ENCODE measurements around the gene HYLS1. TPM values are rescaled to one million over a fixed set of nuclear protein-coding genes. Genes with fewer than 3 reads are reported as not detected.

HYLS1 gene
- total RNA-seq, 2 donors from 2014 or later: 5.6 to 8.2 TPM

DNA sequence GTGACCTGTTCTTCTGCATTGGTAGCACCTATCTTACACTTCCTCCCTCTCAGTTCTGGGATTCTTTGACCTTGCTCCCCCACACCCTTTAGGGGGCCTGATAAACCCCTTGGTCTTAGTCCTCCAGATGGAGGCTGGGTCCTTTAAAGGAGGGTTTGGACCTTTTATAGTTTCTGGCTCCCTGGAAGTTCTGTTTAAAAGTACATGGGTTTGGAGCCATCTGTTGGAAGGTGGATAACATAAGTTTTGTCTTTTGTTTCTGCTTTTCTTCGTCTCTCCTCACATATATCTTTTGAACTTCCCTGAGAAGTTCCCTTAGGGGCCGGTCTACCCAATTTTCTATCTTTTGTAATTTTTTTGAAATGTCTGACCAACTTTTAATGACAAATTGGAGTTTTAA is 17.9 kb upstream of the HYLS1 start:
- H3K9ac ChIP-seq (ENCODE audit: low read depth in 2 of 2, low read length in 2 of 2): no peak overlapping the region
- H3K4me1 ChIP-seq: no peaks in the 10 kb centered on the region
- TF ChIP-seq, protein P1, sequence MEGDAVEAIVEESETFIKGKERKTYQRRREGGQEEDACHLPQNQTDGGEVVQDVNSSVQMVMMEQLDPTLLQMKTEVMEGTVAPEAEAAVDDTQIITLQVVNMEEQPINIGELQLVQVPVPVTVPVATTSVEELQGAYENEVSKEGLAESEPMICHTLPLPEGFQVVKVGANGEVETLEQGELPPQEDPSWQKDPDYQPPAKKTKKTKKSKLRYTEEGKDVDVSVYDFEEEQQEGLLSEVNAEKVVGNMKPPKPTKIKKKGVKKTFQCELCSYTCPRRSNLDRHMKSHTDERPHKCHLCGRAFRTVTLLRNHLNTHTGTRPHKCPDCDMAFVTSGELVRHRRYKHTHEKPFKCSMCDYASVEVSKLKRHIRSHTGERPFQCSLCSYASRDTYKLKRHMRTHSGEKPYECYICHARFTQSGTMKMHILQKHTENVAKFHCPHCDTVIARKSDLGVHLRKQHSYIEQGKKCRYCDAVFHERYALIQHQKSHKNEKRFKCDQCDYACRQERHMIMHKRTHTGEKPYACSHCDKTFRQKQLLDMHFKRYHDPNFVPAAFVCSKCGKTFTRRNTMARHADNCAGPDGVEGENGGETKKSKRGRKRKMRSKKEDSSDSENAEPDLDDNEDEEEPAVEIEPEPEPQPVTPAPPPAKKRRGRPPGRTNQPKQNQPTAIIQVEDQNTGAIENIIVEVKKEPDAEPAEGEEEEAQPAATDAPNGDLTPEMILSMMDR (IDR thresholded peaks at IDR 0.05): no peak
- no peak overlapping the region for H3K27ac ChIP-seq
- intact Hi-C loops (cut with DNase I): no loop called here
- no peaks in the 10 kb centered on the region for H3K27me3 ChIP-seq
- no peak overlapping the region for H3K4me3 ChIP-seq
- H3K36me3 ChIP-seq: no peaks in the 10 kb centered on the region
- no peaks in the 10 kb centered on the region for H3K9me3 ChIP-seq
- DNase-seq: no peak

DNA sequence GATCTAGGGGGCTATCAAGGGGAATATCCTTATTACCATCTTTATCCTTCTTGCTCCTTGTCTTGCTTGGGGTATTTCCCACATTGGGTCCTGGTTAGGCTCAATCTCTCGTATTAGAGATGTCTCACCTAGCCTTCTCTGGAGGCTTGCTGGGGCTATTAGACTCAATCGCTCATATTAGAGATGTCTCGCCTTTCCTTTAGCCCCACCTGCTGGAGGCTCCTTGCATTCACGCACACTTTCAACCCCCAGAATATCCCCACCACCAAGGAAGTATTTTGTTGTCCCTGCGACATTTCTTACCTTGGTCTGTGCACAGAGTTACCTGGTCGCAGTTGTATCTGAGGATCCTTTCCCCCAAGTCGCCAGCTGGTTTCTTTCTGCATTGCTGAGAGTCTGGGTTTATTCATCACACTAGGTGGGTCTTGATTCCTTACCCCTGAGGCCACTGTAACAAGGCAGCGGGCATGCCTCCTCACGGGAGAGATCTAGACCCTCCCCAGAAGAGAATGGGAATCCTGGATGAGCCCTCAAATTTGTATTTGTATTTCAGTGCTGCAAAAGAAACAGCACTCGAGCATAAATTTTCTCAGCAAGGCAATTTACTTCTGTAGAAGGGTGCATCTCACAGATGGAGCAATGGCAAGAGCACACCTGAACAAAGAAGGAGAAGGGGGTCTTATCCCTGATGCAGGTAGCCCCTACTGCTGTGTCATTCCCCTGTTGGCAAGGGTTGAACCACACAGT is 15.9 kb upstream of the HYLS1 start:
- H3K4me1 ChIP-seq: no peaks in the 10 kb centered on the region
- H3K4me3 ChIP-seq: no peak overlapping the region
- intact Hi-C loops (cut with DNase I): no loop called here
- H3K9ac ChIP-seq (ENCODE audit: low read depth in 2 of 2, low read length in 2 of 2): no peak overlapping the region
- no peak overlapping the region for H3K27ac ChIP-seq
- TF ChIP-seq, protein P1 (IDR thresholded peaks at IDR 0.05): no peak
- H3K9me3 ChIP-seq: no peaks in the 10 kb centered on the region
- H3K27me3 ChIP-seq: no peaks in the 10 kb centered on the region
- no peak for DNase-seq
- H3K36me3 ChIP-seq: no peaks in the 10 kb centered on the region

DNA sequence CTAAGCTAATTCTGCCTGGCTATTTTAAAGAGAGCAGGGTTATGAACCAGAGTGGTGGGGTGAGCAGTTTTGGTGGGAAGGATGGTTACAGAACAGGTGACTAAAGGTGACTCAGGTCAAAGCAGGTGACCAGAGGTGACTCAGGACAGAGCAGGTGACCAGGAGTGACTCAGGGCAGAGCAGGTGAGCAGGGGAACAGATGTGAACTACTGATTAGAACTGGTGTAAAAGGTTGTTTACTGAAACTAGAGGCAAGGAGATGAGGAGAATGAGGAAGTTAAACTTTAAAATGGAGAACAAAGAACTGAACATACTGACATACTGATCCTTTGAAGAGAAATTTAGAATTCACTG is 15.4 kb upstream of the HYLS1 start:
- no peak for DNase-seq
- Histone ChIP-seq H3K27me3 (no peaks in the 10 kb centered on the region), H3K4me1 (no peaks in the 10 kb centered on the region), H3K9me3 (no peaks in the 10 kb centered on the region), H3K9ac (ENCODE audit: low read depth in 2 of 2, low read length in 2 of 2) (no peak overlapping the region), H3K4me3 (no peak overlapping the region), H3K36me3 (no peaks in the 10 kb centered on the region), H3K27ac (no peak overlapping the region)
- intact Hi-C loops (cut with DNase I): no loop called here
- TF ChIP-seq, protein P1 (IDR thresholded peaks at IDR 0.05): no peak

DNA sequence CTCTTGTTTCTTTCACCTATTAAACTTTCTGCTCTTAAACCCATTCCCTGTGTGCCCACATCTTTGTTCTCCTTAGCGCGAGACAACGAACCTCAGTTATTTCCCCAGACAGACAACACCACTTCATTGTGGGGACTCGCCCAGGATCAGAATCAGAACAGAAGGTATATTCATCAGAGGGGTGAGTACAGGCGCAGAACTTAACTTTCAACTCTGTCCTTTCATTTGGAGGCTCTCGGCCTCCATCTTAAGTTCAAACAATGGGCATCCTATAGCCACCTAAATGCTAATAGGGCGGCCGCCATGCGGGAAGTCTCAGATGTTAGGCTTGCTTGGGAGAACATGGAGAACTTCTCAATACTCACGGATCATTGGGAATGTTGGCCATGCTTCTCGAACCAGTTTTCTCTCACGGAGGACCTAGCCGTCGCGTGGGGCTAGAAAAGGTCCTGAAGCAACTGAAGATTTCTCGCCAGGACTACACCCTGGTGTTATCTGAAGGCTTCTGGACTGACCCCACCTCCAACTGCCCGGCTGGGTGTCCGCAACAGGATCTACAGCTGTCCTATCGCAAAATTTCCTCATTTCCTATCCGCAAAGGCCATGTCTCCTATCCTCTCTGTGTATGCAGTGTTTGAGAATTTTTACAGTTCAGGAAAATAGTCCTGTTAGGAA is 13.4 kb upstream of the HYLS1 start:
- no peak overlapping the region for H3K27ac ChIP-seq
- no peak overlapping the region for H3K4me3 ChIP-seq

DNA sequence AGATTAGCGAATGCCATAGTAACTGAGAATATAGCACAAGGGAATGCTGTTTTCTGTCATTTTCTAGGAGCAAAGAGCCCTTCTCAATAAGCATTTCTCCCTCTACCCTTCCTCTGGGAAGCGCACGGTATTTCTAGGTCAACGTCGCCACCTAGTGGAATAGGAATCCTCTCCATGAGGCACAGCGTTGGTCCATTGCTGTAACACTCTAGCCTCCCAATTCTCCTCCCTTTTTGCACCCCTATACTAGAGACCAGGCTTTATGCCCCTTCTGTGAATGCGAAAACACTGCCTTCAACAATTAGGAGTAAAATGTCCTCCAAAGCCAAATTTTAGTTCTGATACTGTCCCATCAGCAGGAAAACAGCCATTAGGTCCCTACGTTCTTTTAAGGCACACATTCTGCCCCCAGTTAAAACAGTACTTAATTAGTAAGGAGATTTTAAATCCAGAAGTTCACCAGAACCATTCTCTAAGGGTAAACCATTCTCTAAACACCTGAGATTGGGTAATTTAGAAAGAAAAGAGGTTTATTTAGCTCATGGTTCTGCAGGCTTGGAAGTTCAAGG is 12.8 kb upstream of the HYLS1 start:
- Histone ChIP-seq H3K36me3 (no peaks in the 10 kb centered on the region), H3K27me3 (no peaks in the 10 kb centered on the region), H3K9me3 (no peaks in the 10 kb centered on the region), H3K4me1 (no peaks in the 10 kb centered on the region), H3K27ac (no peak overlapping the region), H3K9ac (ENCODE audit: low read depth in 2 of 2, low read length in 2 of 2) (no peak overlapping the region), H3K4me3 (no peak overlapping the region)
- intact Hi-C loops (cut with DNase I): no loop called here
- TF ChIP-seq, protein P1 (IDR thresholded peaks at IDR 0.05): peak; percentile 66
- DNase-seq: peak; percentile 62

More for the DNA sequence above, 13.4 kb upstream of the HYLS1 start:
- no peak for DNase-seq
- intact Hi-C loops (cut with DNase I): no loop called here
- Histone ChIP-seq H3K9me3 (no peaks in the 10 kb centered on the region), H3K9ac (ENCODE audit: low read depth in 2 of 2, low read length in 2 of 2) (no peak overlapping the region), H3K27me3 (no peaks in the 10 kb centered on the region), H3K4me1 (no peaks in the 10 kb centered on the region), H3K36me3 (no peaks in the 10 kb centered on the region)
- TF ChIP-seq, protein P1 (IDR thresholded peaks at IDR 0.05): no peak
